GM18951 (cell line): ENCODE measurements around the gene FRMD5.
"Not testable (repeated sequence)": the region's sequence is repeated elsewhere in the genome, so short reads cannot be mapped to it uniquely, and the experiment has no call there.

ENCODE experiments used
- POLR2A ChIP-seq: IDR thresholded peaks from 4 replicates; pipeline ENCODE4 v1.6.1; 2011; ENCODE audit warnings: mild to moderate bottlenecking; ENCODE audit not compliant: insufficient read length, insufficient read depth; ENCODE audit errors: extremely low read depth
- in situ Hi-C: fragments of 300-500 bp; cut with MboI; formaldehyde crosslinking; loops from one replicate; pipeline ENCODE4 v1.12.0; 2022; ENCODE audit warnings: low sequenced_read_pairs, mixed read lengths, inconsistent platforms; ENCODE audit not compliant: unreplicated experiment

Gene FRMD5

GRCh38 chr15:44195151-44195740 lies at the start of gene FRMD5:
TSS of gene FRMD5 (minus strand) at chr15:44195271.
- TF ChIP-seq POLR2A: no peak
- in situ Hi-C loops: no loop called here

- in situ Hi-C loops: no loop called here
- TF ChIP-seq POLR2A: no peak
Observed at GRCh38 chr15:44243829-44244228, 48.8 kb upstream of the FRMD5 start.

GRCh38 chr15:44243141-44243540 lies 48.1 kb upstream of the FRMD5 start:
- in situ Hi-C loops: no loop called here
- TF ChIP-seq POLR2A: no peak

- TF ChIP-seq POLR2A: no peak
- in situ Hi-C loops: no loop called here
Observed at GRCh38 chr15:44231842-44232241, 36.8 kb upstream of the FRMD5 start.

- in situ Hi-C loops: not testable (repeated sequence)
Observed at GRCh38 chr15:44229301-44229700, 34.2 kb upstream of the FRMD5 start.

GRCh38 chr15:44227584-44227983 lies 32.5 kb upstream of the FRMD5 start:
- no peak for TF ChIP-seq POLR2A
- in situ Hi-C loops: no loop called here

- in situ Hi-C loops: not testable (repeated sequence)
Observed at GRCh38 chr15:44227001-44227400, 31.9 kb upstream of the FRMD5 start.

- no peak for TF ChIP-seq POLR2A
- in situ Hi-C loops: no loop called here
Observed at GRCh38 chr15:44222478-44222877, 27.4 kb upstream of the FRMD5 start.

- TF ChIP-seq POLR2A: no peak
- in situ Hi-C loops: no loop called here
Observed at GRCh38 chr15:44219073-44219472, 24.0 kb upstream of the FRMD5 start.

GRCh38 chr15:44216958-44217357 lies 21.9 kb upstream of the FRMD5 start:
- in situ Hi-C loops: no loop called here
- no peak for TF ChIP-seq POLR2A

GRCh38 chr15:44215594-44215993 lies 20.5 kb upstream of the FRMD5 start:
- no peak for TF ChIP-seq POLR2A
- in situ Hi-C loops: no loop called here

- in situ Hi-C loops: no loop called here
- no peak for TF ChIP-seq POLR2A
Observed at GRCh38 chr15:44208956-44209355, 13.9 kb upstream of the FRMD5 start.

- in situ Hi-C loops: no loop called here
Observed at GRCh38 chr15:44207643-44208042, 12.6 kb upstream of the FRMD5 start.

GRCh38 chr15:44199393-44199792 lies 4.3 kb upstream of the FRMD5 start:
- TF ChIP-seq POLR2A: no peak
- in situ Hi-C loops: no loop called here

More at GRCh38 chr15:44207643-44208042, 12.6 kb upstream of the FRMD5 start:
- no peak for TF ChIP-seq POLR2A

GRCh38 chr15:44194323-44195150 lies 534 bp downstream of the FRMD5 start:
- no peak for TF ChIP-seq POLR2A
- in situ Hi-C loops: no loop called here
